Bone marrow (tissue), 2 donors: ENCODE measurements around the gene CCDC68.

Experiments
- DNase-seq, 2 donors: peaks; one replicate each; lab custom pipeline; 2025; lab: John Stamatoyannopoulos, UW

The CCDC68 gene

DNA sequence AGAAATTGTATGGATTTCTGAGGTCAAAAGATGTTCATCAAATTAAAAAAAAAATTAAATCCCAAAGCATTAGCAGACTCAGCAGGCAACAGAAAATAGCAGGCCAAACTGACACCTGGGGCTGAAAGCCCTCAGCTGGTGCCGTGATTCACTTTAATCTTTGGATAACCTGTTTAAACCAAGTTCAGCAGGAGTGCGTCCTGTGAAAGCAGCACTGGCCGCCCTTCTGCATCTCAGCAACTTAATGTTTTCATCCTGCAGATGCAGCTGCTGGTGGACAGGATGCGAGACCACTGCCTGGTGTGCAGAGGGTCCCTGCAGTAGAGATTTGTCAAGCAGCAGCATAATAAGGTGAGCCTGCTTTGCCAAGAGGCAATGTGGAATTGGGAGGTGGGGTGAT, 41.2 kb downstream of the CCDC68 start:
- no peak for DNase-seq

DNA sequence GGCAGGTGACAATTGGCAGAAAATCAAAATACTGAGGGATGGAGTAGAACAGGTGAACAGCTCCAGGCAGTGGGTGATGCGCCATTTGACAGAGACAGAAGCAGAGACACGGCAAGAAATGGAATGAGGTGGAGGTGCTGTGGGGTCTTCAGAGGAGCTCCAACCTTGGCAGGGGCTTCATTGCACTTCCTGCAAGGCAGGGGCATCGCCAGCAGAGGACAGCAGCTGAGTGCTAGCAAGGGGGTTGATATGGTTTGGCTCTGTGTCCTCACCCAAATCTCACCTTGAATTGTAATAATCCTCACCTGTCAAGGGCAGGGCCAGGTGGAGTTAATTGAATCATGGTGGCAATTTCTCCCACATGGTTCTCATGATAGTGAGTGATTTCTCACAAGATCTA, 42.8 kb downstream of the CCDC68 start:
- DNase-seq, result no peak

- DNase-seq, result no peak
Observed at GRCh38 chr18:54914816-54915215, 44.4 kb downstream of the CCDC68 start.

DNA sequence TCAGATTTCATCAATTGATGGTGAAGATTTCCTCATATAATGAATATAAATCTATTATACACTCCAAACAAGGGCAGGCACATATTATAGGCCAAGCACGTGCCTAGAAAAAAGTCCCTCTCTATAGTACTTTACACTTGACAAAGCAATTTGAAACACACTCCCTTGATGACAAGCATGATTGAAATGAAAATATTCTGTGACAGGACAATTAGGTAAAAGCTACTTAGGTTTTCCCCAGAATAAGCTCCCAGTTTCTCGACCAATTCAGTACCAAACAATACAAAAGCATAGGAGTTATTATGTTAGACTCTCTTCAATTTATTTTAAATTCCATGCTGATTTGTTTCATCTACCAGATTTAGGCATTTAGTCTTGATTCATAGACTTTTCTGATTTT, 47.7 kb downstream of the CCDC68 start:
- DNase-seq, result no peak

GRCh38 chr18:54910161-54910919, 48.9 kb downstream of the CCDC68 start:
- no peak for DNase-seq

GRCh38 chr18:54909538-54909937, 49.7 kb downstream of the CCDC68 start:
- no peak for DNase-seq

- no peak for DNase-seq
Observed at GRCh38 chr18:54906331-54907185, 52.7 kb downstream of the CCDC68 start.

DNA sequence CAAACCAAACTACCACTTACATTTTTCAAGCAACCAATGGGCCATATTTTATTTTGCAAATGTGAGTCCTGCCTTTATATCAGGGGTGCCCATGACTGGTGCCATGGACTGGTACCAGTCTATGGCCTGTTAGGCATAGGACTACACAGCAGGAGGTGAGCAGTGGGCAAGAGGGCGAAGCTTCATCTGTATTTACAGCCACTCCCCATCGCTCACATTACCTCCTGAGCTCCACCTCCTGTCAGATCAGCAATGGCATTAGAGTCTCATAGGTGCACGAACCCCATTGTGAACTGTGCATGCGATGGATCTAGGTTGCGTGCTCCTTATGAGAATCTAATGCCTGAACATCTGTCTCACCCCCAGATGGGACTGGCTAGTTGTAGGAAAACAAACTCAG, 53.6 kb downstream of the CCDC68 start:
- no peak for DNase-seq

DNA sequence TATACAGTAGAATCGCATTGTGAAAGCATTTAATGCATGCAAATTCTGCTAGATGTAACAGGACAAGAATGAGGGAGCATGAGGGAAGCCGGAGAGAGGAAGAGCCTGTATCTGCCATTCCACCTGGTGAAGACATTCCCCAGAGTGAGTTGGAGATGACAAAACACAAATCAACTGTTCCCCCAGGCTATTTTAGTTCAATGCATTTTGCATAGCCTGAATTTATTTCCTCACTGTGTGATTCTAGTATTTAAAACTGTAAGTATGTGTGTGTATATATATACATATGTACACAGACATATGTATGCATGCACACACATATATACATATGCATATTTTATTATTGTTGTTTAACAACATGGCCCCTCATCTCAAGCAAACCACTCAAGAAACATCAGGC, 54.7 kb downstream of the CCDC68 start:
- no peak for DNase-seq

DNA sequence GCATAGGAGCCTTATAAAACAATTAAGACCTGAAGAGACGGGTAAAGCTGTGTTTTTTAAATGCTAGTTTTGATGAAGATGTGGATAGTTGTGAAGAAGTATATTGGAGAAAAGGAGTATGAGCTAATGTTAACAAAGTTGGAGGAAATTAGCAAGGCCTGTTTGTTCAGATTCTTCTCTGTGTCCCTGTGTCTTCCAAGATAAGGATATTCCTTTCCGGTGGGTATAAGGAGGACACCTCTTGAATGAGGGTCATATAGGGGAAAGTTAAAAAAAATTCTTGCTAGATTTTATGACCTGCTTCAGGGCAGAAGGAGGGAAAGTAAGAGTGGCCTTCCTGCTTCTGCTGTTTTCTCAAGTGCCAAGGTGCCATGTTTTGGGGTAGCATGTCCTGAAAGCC, 59.0 kb downstream of the CCDC68 start:
- DNase-seq, result no peak

GRCh38 chr18:54899500-54899899, 59.8 kb downstream of the CCDC68 start:
- DNase-seq, result no peak

DNA sequence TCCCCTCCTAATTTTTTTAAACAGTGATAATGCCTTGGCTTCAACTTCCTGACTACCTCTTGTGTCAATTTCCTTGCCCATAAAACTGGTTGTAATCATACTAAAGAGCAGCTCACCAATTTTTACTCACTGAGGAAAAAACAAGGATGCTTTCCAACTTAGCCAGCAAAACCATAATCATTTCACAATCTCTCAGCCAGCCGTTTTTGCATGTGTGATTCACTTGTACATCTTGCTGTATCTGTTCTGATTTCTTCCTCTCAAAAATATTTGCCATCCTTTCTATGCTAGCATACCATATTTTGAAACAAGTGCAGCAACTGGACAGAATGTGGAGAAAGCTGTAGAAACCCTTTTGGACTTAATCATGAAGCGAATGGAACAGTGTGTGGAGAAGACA, 70.3 kb downstream of the CCDC68 start:
- no peak for DNase-seq

DNA sequence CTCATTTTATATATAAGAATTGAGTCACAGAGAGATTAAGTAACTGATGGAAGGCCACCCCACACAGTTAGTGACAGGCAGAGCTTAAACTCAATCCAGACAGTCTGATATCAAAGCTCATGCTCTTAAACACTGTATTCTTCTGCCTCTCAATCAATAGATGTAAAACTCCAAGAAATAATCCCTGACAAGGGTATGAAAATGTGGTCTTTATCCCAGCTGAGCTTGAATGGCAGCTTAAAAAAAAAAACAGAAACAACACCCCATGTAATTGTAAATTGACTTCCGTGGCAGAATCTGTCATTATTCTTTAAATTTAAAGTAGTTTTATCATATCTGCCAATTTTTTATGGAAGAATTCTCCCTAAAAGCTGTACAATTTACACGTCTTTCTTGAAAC, 70.9 kb downstream of the CCDC68 start:
- no peak for DNase-seq

DNA sequence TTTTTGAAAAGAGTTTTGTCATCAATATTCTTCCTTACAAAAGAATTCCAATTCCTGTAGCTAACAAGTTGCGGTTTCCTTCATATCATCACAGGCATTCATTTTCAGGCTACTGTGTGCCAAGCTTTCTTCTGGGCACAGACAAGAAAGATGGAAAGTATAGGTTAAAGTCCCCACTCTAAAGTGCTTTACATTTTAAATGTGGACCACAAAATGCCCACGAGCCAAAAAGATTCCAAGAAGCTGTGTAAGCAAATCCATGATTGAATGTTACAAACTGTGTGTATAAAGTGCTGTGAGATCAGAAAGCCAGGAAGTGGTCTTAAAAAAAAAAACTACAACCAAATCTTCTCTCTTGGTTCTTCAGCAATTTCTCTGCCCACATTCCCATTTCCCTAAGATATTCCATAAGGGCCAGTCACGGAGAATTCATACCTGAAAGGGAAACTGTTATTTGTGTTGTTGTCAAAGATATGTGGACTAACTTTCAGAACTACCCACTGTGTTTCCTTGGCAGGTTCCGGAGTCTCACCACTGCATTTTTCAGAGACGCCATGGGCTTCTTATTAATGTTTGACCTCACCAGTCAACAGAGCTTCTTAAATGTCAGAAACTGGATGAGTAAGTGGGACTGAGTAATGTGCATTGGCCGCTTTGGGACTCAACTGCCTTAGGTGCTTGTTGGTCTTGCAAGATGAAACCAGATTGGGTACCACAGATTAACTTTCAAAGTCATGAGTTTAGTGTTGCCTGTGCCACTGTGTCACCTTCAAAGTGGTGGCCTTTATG, 75.3 kb downstream of the CCDC68 start:
- DNase-seq, result no peak

GRCh38 chr18:54882318-54882717, 76.9 kb downstream of the CCDC68 start:
- DNase-seq, result no peak

- DNase-seq, result no peak
Observed at GRCh38 chr18:54881229-54881768, 78.0 kb downstream of the CCDC68 start.

- no peak for DNase-seq
Observed at GRCh38 chr18:54880395-54881105, 78.7 kb downstream of the CCDC68 start.

- DNase-seq, result no peak
Observed at GRCh38 chr18:54879691-54880090, 79.6 kb downstream of the CCDC68 start.

DNA sequence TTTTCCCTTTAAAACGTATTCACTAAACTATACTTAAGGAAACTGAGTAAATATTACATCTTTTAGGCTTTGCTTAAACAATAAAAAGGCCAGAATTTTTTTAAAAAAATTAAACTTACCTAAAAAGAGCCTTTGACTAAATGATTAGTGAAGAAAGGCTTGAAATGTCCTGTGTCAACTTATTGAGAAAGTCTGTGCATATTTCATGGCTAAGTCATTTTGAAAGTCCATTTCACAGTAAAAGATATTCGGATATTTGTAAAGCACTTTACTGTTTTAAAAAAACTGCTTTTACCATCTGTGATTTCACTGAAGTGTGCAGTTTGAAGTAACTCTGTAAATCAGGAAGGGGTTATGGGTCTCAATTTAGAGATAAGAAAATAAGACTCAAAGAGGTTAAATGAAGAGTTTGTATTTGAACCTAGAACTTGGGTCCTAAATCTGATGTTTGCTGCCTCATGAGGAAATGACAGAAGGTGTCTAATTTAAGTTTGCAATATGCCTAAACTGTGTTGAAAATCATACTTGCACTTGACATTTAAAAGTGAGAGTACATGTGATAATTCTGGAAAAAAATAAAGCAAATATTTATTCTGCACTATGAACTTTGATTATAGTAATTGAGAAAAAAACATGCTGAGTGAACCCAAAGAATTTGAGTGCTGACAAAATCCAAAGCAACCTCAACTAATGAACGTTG, 80.5 kb downstream of the CCDC68 start:
- no peak for DNase-seq

- peak in 1 of 2 donors; percentile 29 for DNase-seq
Observed at GRCh38 chr18:54878159-54878622, 81.1 kb downstream of the CCDC68 start.

DNA sequence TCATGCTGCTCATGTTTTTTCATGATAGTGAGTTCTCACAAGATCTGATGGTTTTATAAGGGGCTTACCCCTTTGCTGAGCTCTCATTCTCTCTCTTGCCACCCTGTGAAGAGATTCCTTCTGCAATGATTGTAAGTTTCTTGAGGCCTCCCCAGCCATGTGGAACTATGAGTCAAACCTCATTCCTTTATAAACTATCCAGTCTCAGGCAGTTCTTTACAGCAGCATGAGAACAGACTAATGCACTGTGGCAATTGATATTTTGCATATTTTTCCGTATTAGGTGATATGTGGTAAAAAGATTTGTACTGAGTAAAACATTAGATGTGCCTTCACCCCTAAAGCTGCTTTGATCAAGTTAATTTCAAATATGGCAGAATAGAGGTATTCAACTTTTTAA, 82.2 kb downstream of the CCDC68 start:
- no peak for DNase-seq
